ENCODE measurements around the gene PTPRD.
"Not testable (repeated sequence)": the region's sequence is repeated elsewhere in the genome, so short reads cannot be mapped to it uniquely, and the experiment has no call there.

PTPRD gene

GRCh38 chr9:10449201-10449617 lies 163.6 kb downstream of the PTPRD start:
- DNase-seq, result not testable (repeated sequence)

DNA sequence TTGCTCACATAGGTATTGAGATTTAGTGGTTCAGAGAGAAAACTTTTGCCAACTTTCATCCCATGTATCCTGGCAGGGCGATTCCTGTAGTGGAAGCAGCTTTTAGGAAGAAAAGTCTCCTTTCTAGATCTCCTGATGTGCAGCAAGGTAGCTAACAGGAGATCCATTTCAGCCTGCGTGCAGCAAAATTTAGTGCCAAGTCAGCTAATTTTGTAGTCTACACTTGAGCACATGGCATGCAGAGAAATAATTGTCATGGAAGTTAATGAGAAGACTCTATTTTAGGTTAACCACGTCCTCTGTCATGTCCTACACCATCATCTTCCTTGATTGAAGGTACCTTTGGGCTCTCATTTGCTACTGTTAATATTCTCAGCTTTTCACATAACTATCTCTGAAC lies 165.8 kb downstream of the PTPRD start:
- DNase-seq, result no peak

- peak in 1 of 3 experiments; percentile 15 for DNase-seq
These were observed 169.0 kb downstream of the PTPRD start for GRCh38 chr9:10443868-10444204.

- DNase-seq, result no peak
These were observed 169.5 kb downstream of the PTPRD start for GRCh38 chr9:10443181-10443867.

GRCh38 chr9:10438955-10439354 lies 173.8 kb downstream of the PTPRD start:
- no peak for DNase-seq

DNA sequence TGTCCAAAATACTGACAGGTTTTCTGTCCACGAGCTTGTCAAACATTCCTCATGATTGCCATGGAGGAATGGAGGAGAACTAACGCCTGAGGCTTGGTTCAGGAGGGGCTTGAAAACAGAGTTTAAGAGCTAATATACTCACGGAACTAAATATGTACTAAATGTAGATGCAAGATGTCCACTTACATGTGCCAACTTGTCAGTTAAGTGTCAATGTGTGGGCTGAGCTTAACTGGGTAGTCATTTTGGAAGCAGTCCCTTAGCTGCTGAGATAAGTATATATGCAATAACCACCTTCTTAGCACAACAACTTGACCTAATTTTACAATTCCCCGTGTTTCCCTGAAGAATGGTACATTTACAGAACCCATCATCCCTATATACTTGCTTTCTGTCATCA lies 176.0 kb downstream of the PTPRD start:
- no peak for DNase-seq

DNA sequence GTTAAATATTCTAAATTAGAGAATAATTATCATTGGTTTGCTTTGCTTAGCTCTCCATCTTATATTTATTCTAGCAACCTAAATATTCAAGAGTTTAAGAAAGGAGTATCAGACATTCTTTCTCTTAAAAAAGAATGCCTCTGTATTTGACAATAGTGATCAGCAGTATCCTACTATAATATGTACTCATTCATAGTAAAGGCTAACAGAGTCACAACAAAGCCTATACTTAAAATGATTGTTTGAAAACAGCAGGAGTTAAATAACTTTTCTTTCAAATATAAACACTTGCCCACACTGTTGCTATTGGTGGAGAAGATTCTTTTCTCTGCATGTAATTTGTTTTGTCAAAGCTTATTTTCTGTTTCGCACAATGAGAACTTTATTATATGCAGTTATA lies 178.4 kb downstream of the PTPRD start:
- peak in 1 of 3 experiments; percentile 14 for DNase-seq

- no peak for DNase-seq
These were observed 201.5 kb downstream of the PTPRD start for GRCh38 chr9:10411272-10411671.

GRCh38 chr9:10403283-10403682 lies 209.5 kb downstream of the PTPRD start:
- no peak for DNase-seq

- peak in 2 of 3 experiments; percentile 63 to 92 for DNase-seq
These were observed 216.2 kb downstream of the PTPRD start for GRCh38 chr9:10396615-10397014.

DNA sequence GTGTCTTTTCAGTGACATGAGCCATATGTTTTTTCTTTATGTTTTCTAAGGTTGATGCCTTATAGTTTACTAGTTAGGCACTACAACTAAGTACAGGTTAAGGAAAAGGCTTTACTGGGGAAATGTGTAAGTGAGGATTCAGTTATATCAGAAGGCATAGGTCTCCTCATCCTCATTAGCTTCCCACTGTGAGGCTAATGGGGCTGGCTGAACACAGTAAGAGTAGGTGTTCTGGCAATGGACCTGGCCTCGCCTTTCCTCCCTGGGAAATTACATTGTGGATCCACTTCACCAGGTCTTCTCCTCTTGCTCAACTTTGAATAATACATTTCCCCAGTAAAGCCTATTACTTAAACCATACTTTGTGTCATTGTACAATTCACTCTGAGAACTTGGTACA lies 225.5 kb downstream of the PTPRD start:
- peak in 1 of 3 experiments; percentile 27 for DNase-seq

- DNase-seq, result peak in 1 of 3 experiments; percentile 20
These were observed 241.0 kb downstream of the PTPRD start for GRCh38 chr9:10371824-10372223.

DNA sequence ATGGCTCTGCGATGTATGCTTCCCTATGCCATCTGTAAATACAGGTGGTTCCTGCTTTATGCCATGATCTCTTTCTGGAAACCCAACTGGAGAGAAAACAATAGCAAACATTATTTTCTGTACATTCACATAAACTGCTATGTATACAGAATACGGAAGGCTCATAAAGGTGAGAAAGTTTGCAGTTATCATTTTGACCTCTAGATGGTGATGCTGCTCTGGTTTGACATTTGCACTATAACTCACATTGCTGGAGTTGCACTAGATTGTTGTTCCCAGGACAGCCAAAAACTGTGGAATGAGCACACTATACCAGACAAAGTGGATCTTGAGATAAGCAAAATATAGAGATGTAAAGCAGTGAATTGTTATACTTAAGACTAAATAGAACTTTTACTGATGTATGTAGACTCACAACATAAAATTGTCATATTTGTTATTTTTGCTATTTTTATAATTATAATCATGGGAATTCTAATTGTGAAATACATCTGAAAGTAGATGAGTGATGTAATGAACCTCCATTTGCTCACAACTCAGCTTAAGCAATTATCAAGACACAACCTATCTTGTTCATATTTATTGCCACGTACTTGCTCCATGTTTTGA lies 246.5 kb downstream of the PTPRD start:
- DNase-seq, result peak; percentile 4 to 76 (median 25)

DNA sequence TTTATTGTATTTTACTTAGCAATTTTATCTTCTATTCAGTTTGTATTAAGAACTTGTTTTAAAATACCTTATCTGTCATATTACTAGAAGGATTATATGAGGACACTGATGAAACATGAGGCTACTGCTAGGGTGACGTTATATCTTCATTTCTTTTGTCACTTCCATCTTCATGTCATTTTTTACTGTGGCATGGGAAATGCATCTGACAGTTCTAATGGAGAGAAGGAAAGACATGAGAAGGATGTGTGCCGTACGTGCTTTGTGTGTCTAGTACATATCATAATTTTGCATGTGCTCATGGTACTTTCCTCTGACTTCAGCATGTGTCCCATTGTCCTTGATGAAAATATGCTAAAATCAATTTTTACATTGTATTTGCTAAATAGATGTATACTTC lies 258.2 kb downstream of the PTPRD start:
- no peak for DNase-seq

DNA sequence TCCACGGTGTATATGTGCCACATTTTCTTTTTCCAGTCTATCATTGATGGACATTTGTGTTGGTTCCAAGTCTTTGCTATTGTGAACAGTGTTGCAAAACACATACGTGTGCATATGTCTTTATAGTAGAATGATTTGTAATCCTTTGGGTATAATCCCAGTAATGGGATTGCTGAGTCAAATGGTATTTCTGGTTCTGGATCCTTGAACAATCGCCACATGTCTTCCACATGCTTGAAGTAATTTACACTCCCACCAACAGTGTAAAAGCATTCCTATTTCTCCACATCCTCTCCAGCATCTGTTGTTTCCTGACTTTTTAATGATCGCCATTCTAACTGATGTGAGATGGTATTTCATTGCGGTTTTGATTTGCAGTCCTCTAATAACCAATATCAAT lies 267.2 kb downstream of the PTPRD start:
- not testable (repeated sequence) for DNase-seq

DNA sequence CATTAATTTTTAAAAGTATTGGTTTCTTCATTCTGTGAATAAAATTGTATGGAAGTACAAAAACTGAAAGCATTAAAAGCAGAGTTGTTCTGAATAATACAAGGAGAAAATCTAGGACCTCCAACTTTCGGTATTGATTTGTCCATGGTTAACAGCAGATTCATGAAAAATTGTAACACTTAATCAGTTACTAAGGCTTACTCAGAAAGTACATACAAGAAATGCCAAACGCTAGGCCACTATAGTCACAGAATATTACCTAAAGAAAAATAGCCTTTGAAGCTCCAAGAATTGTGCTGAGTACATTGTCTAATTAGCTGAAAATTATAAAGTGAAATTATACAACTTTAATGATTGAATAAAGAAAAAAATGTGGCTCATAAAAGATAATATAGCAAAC lies 271.7 kb downstream of the PTPRD start:
- DNase-seq, result no peak

- no peak for DNase-seq
These were observed 273.6 kb downstream of the PTPRD start for GRCh38 chr9:10339152-10339551.

- DNase-seq, result peak in 2 of 3 experiments; percentile 1 to 36
These were observed 281.6 kb downstream of the PTPRD start for GRCh38 chr9:10331157-10331556.

DNA sequence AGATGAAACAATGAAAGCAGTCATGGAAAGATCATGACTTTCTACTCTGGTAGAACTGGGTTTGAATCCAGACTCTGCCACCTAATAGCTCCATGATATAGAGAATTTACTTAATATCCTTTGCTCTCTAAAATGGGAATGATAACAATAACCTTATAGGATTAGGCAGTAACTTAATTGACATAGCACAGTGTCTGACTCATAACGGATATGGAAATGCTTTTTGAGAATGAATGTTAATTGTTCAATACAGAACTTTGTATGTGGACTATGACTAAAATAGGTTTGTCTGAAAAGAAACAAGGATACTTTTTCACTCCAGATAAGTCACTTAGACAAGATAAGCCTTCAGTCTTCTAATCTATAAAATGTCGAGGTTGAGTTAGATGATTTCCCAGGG lies 330.7 kb downstream of the PTPRD start:
- DNase-seq, result no peak

DNA sequence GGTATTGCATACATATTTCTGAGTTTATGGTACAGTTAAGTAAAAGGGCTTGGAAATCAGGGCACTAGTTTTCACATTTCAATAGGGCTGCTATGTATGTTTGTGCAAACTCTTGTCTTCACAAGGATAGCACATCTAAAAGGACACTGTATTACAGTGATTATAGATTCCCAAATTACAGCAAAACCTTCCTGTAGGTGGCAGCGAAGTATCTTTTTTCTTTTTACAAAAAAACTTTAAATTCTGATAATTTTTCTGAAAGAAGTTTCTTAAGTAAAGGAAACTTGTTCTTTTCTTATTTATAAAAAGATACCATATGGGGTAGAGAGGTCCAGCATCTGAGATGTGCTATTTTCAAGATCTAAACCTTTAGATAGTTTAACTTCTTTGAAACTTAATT lies 337.8 kb downstream of the PTPRD start:
- peak in 1 of 3 experiments; percentile 20 for DNase-seq

GRCh38 chr9:10274175-10274574 lies 338.6 kb downstream of the PTPRD start:
- DNase-seq, result no peak

DNA sequence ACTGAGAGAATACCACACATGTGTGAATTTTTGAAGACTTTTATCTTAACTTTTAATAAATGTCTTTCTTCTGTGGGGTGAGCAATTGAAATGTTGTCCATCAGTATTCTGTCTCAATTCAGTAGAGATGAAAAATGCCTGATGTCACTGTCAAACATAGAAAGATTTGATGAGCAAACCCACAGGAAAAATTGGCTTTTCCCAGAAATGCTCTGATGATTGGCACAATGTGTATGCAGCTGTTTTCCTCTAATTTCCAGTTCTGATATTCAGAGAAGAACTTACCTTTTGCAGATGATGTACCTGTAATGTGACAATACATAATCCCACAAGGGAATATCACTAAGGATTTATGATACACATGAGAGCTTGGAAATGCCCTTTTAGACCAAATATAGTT lies 340.0 kb downstream of the PTPRD start:
- DNase-seq, result no peak

DNA sequence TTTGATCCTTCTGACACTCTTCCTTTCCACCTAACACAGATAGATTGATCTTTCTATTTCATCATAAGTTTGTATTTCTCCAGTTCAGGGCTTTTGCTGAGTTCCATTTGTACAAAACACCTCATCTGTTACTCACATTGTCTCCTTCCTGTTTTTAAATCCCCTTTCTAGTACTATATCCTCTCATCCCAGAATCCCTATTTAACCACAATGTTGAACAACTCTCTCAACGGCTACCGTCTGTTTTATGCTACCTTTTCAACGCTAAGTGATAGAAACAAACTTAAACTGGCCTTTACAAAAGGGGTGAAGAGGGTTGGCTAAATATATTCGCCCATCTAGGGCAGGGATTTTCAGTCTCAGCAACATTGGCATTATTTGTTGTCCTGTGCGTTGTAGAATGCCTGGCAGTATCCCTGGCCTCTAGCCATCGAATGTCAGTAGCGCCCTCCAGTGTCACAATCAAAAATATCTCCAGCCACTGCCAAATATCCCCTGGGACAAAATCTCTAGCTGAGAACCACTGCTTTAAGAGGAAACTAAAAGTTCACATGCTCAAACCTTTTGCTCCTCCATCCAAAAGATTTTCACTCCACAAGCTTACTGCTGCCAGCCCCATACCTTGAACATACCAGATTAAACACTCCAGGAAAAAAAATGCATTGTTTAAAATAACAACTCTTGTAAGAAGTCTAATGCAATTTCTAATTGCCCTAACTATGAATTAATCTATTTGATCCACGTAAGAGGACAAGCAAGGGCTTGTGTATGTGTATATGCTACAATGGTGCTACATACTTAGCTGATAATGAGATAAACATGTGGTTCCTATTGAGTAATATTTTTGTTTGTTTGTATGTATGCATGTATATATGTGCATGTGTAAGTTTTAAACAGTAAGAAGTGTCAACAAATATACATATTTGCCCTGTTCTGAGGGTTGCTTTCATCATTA lies 344.0 kb downstream of the PTPRD start:
- DNase-seq, result peak; percentile 26 to 78 (median 58)
